ENCODE results near the gene CCDC92. TPM values are rescaled to one million over a fixed set of nuclear protein-coding genes. Genes with fewer than 3 reads are reported as not detected.

CCDC92 gene
- total RNA-seq, 1 donor from 2014 or later = 4.5 TPM

DNA sequence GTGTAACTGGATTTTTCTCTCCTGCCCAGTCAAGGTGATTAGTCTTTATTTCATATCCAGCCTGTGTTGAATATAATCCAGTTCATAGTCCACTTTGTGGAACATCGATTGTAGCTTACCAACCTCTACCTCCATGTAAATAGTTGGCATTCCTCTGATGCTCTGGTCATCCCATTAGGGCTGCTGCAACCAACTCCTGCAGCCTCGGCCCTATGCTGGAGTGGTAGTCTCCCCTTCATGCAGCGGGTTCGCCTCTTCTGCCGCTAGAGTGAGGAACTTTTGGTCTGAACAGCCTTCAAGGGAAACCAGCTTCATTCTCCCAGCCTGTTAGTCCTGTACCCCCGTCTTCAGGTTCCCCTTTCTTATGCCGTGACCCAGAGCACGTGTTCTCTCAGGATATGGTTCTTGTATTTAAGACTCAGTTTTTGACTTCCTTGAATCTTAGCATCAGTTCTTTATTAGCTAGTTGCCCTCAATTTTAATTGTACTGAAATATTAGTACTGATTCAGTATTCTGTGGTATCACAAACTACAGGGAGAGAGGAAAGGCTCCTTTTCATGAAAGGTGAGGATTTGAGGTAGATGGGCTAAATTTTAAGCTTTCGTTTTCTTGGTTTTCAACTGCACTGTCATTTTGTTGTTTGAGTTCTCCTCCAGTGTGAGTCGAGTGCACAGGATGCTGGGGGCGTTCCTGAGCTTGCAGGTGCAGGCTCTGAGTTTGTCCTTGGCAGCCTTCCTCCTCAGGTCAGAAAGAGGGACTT is 33.6 kb upstream of the CCDC92 start:
- H3K36me3 ChIP-seq (ENCODE audit: control insufficient read depth, insufficient read depth, low read length) = peaks cover 6% of the 10 kb centered on the region
- DNase-seq (ENCODE audit: low read depth) (no peak), FAIRE-seq (no peak)
- no peak overlapping the region for H3K4me3 ChIP-seq (ENCODE audit: low read depth, low read length)
- TF ChIP-seq, protein P1, sequence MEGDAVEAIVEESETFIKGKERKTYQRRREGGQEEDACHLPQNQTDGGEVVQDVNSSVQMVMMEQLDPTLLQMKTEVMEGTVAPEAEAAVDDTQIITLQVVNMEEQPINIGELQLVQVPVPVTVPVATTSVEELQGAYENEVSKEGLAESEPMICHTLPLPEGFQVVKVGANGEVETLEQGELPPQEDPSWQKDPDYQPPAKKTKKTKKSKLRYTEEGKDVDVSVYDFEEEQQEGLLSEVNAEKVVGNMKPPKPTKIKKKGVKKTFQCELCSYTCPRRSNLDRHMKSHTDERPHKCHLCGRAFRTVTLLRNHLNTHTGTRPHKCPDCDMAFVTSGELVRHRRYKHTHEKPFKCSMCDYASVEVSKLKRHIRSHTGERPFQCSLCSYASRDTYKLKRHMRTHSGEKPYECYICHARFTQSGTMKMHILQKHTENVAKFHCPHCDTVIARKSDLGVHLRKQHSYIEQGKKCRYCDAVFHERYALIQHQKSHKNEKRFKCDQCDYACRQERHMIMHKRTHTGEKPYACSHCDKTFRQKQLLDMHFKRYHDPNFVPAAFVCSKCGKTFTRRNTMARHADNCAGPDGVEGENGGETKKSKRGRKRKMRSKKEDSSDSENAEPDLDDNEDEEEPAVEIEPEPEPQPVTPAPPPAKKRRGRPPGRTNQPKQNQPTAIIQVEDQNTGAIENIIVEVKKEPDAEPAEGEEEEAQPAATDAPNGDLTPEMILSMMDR (IDR thresholded peaks at IDR 0.05; ENCODE audit: insufficient read depth, low read length, severe bottlenecking) = no peak
- H3K27me3 ChIP-seq (ENCODE audit: control insufficient read depth, insufficient read depth, low read length) = no peaks in the 10 kb centered on the region

DNA sequence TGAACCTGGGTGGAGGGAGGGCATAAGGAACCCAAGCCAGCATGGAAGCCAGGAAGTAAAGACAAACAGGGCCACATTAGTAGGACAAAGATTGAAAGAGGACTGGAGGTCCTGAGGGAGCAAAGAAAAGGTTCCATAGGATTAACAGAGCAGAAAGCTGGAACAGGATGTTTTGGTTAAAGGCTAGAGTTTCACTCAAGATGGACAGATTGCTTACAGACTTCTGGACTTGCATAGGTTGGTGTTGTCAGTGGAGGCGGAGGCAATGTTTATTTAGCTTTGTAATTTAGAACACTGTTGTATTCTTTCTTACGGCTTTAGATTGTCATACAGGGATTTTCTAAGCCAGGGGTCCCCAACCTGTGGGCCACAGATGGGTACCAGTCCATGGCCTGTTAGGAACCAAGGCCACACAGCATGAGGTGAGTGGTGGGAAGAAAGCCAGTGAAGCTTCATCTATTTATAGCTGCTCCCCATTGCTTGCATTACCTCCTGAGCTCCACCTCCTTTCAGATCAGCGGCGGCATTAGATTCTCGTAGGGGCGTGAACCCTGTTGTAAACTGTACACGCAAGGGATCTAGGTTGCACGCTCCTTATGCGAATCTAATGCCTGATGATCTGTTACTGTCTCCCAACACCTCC is 31.7 kb upstream of the CCDC92 start:
- peaks cover 6% of the 10 kb centered on the region for H3K36me3 ChIP-seq (ENCODE audit: control insufficient read depth, insufficient read depth, low read length)
- TF ChIP-seq, protein P1 (IDR thresholded peaks at IDR 0.05; ENCODE audit: insufficient read depth, low read length, severe bottlenecking) = no peak
- H3K27me3 ChIP-seq (ENCODE audit: control insufficient read depth, insufficient read depth, low read length) = no peaks in the 10 kb centered on the region
- H3K4me3 ChIP-seq (ENCODE audit: low read depth, low read length) = no peak overlapping the region
- no peak for FAIRE-seq
- no peak for DNase-seq (ENCODE audit: low read depth)

DNA sequence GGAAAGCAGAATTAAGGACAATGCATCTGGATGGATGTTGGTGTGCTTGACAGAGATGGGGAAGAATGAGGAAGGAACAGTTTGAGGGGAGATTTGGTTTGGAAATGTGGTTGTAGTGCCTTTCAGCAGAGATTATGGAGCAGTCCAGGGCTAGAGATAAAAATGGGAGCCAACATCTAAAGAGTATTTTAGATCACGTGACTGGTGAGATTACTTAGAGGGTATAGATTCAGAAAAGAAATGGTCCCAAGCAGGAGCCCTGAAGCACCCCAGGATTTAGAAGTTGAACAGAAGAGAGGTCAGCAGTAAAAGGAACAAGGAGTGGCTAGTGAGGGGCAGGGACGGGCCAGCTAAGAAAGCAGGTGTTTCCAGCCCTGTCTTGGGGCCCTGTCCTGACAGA is 30.0 kb upstream of the CCDC92 start:
- Histone ChIP-seq H3K4me3 (ENCODE audit: low read depth, low read length) (no peak overlapping the region), H3K36me3 (ENCODE audit: control insufficient read depth, insufficient read depth, low read length) (peaks cover 4% of the 10 kb centered on the region), H3K27me3 (ENCODE audit: control insufficient read depth, insufficient read depth, low read length) (no peaks in the 10 kb centered on the region)
- FAIRE-seq (no peak), DNase-seq (ENCODE audit: low read depth) (no peak)
- TF ChIP-seq, protein P1 (IDR thresholded peaks at IDR 0.05; ENCODE audit: insufficient read depth, low read length, severe bottlenecking) = no peak

DNA sequence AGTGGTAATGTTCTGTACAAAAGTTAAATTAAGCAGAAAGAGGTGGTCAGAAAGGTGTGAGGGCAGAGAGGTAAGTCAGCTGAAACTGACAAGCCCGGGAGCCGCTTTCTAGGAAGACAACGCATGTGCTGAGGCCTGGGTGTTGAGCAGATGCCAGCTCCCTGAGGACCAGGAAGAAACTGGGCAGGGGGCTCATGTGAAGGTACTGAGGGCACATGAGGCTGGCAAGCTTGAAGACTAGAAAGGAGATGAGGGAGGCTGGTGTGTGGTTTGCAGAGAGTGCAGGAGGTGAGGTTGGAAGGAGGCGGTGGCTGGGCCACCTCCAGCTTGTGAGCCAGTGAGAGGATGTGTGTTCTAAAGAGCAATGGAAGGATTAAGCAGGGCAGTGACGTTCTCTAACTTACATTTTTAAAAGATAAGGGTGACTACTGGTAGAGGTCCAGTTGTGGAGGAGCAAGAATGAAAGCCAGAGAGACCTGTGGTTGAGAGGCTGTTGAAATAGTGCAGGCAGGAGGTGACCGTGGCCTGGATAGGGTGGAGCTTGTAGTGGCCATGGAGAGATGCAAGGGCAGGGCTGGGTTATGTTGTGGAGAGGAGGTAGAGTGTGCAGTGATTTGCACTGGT is 29.5 kb upstream of the CCDC92 start:
- DNase-seq (ENCODE audit: low read depth) = no peak
- Histone ChIP-seq H3K27me3 (ENCODE audit: control insufficient read depth, insufficient read depth, low read length) (no peaks in the 10 kb centered on the region), H3K4me3 (ENCODE audit: low read depth, low read length) (no peak overlapping the region), H3K36me3 (ENCODE audit: control insufficient read depth, insufficient read depth, low read length) (peaks cover 4% of the 10 kb centered on the region)
- TF ChIP-seq, protein P1 (IDR thresholded peaks at IDR 0.05; ENCODE audit: insufficient read depth, low read length, severe bottlenecking) = no peak
- FAIRE-seq = no peak

DNA sequence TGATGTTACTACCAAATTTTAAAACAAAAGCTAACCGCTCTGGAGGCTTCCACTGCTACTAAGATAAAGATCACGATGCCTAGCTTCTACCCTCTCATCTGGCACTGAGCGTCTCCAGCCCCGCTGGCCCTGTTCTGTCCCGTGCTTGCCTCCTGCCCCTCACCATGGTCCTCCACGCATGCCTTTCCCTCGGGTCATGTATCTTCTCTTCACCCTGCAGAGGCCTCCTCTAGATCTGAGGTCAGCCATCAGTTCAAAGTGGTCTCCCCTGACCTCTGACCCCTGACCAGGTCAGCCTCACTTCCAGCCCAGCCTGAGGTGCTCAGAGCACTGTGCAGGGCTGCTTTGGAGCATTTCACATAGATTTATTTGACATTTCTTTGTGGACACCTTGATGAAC is 28.7 kb upstream of the CCDC92 start:
- TF ChIP-seq, protein P1 (IDR thresholded peaks at IDR 0.05; ENCODE audit: insufficient read depth, low read length, severe bottlenecking) = no peak
- Histone ChIP-seq H3K27me3 (ENCODE audit: control insufficient read depth, insufficient read depth, low read length) (no peaks in the 10 kb centered on the region), H3K36me3 (ENCODE audit: control insufficient read depth, insufficient read depth, low read length) (peaks cover 4% of the 10 kb centered on the region), H3K4me3 (ENCODE audit: low read depth, low read length) (no peak overlapping the region)
- no peak for FAIRE-seq
- no peak for DNase-seq (ENCODE audit: low read depth)

All from bronchial epithelial cell (primary cell).